ENCODE data around the gene PPFIA2.

The PPFIA2 gene

GRCh38 chr12:81572411-81572810 lies 186.7 kb downstream of the PPFIA2 start:
- no peak for DNase-seq
- Histone ChIP-seq H3K27me3 (replicated peaks; ENCODE audit: control insufficient read depth, insufficient read depth, low read length, poor library complexity, severe bottlenecking) (no peaks in the 10 kb centered on the region), H3K27ac (ENCODE audit: insufficient read depth, low read length, poor library complexity, severe bottlenecking) (no peak overlapping the region), H3K4me1 (ENCODE audit: control insufficient read depth, insufficient read depth, low read length, poor library complexity, severe bottlenecking) (no peaks in the 10 kb centered on the region), H3K9me3 (ENCODE audit: control insufficient read depth, low read length) (no peaks in the 10 kb centered on the region), H3K4me3 (ENCODE audit: insufficient read depth, low read depth, low read length, poor library complexity, severe bottlenecking) (no peak overlapping the region), H3K36me3 (ENCODE audit: control insufficient read depth, insufficient read depth, low read length) (no peaks in the 10 kb centered on the region)

- Histone ChIP-seq H3K4me3 (ENCODE audit: insufficient read depth, low read depth, low read length, poor library complexity, severe bottlenecking) (no peak overlapping the region), H3K36me3 (ENCODE audit: control insufficient read depth, insufficient read depth, low read length) (no peaks in the 10 kb centered on the region), H3K27me3 (replicated peaks; ENCODE audit: control insufficient read depth, insufficient read depth, low read length, poor library complexity, severe bottlenecking) (no peaks in the 10 kb centered on the region), H3K4me1 (ENCODE audit: control insufficient read depth, insufficient read depth, low read length, poor library complexity, severe bottlenecking) (no peaks in the 10 kb centered on the region), H3K9me3 (ENCODE audit: control insufficient read depth, low read length) (no peaks in the 10 kb centered on the region), H3K27ac (ENCODE audit: insufficient read depth, low read length, poor library complexity, severe bottlenecking) (no peak overlapping the region)
- DNase-seq, result no peak
These were observed 188.9 kb downstream of the PPFIA2 start for GRCh38 chr12:81570234-81570633.

GRCh38 chr12:81564237-81564636 lies 194.9 kb downstream of the PPFIA2 start:
- no peak for DNase-seq
- H3K9me3 ChIP-seq (ENCODE audit: control insufficient read depth, low read length), result no peaks in the 10 kb centered on the region
- H3K4me3 ChIP-seq (ENCODE audit: insufficient read depth, low read depth, low read length, poor library complexity, severe bottlenecking), result no peak overlapping the region
- no peaks in the 10 kb centered on the region for H3K36me3 ChIP-seq (ENCODE audit: control insufficient read depth, insufficient read depth, low read length)
- no peak overlapping the region for H3K27ac ChIP-seq (ENCODE audit: insufficient read depth, low read length, poor library complexity, severe bottlenecking)
- no peaks in the 10 kb centered on the region for H3K27me3 ChIP-seq (replicated peaks; ENCODE audit: control insufficient read depth, insufficient read depth, low read length, poor library complexity, severe bottlenecking)
- no peaks in the 10 kb centered on the region for H3K4me1 ChIP-seq (ENCODE audit: control insufficient read depth, insufficient read depth, low read length, poor library complexity, severe bottlenecking)

- H3K27ac ChIP-seq (ENCODE audit: insufficient read depth, low read length, poor library complexity, severe bottlenecking), result no peak overlapping the region
- no peaks in the 10 kb centered on the region for H3K9me3 ChIP-seq (ENCODE audit: control insufficient read depth, low read length)
- no peaks in the 10 kb centered on the region for H3K4me1 ChIP-seq (ENCODE audit: control insufficient read depth, insufficient read depth, low read length, poor library complexity, severe bottlenecking)
- DNase-seq, result no peak
- H3K4me3 ChIP-seq (ENCODE audit: insufficient read depth, low read depth, low read length, poor library complexity, severe bottlenecking), result no peak overlapping the region
- no peaks in the 10 kb centered on the region for H3K27me3 ChIP-seq (replicated peaks; ENCODE audit: control insufficient read depth, insufficient read depth, low read length, poor library complexity, severe bottlenecking)
- no peaks in the 10 kb centered on the region for H3K36me3 ChIP-seq (ENCODE audit: control insufficient read depth, insufficient read depth, low read length)
These were observed 201.1 kb downstream of the PPFIA2 start for GRCh38 chr12:81558031-81558430.

- Histone ChIP-seq H3K4me1 (ENCODE audit: control insufficient read depth, insufficient read depth, low read length, poor library complexity, severe bottlenecking) (no peaks in the 10 kb centered on the region), H3K27me3 (replicated peaks; ENCODE audit: control insufficient read depth, insufficient read depth, low read length, poor library complexity, severe bottlenecking) (no peaks in the 10 kb centered on the region), H3K27ac (ENCODE audit: insufficient read depth, low read length, poor library complexity, severe bottlenecking) (no peak overlapping the region), H3K4me3 (ENCODE audit: insufficient read depth, low read depth, low read length, poor library complexity, severe bottlenecking) (no peak overlapping the region), H3K36me3 (ENCODE audit: control insufficient read depth, insufficient read depth, low read length) (no peaks in the 10 kb centered on the region), H3K9me3 (ENCODE audit: control insufficient read depth, low read length) (no peaks in the 10 kb centered on the region)
- no peak for DNase-seq
These were observed 212.3 kb downstream of the PPFIA2 start for GRCh38 chr12:81546811-81547210.

- no peak for DNase-seq
- Histone ChIP-seq H3K27me3 (replicated peaks; ENCODE audit: control insufficient read depth, insufficient read depth, low read length, poor library complexity, severe bottlenecking) (no peaks in the 10 kb centered on the region), H3K4me1 (ENCODE audit: control insufficient read depth, insufficient read depth, low read length, poor library complexity, severe bottlenecking) (no peaks in the 10 kb centered on the region)
These were observed 215.5 kb downstream of the PPFIA2 start for GRCh38 chr12:81543621-81544139.

GRCh38 chr12:81542065-81543010 lies 216.8 kb downstream of the PPFIA2 start:
- H3K9me3 ChIP-seq (ENCODE audit: control insufficient read depth, low read length), result no peaks in the 10 kb centered on the region
- no peak overlapping the region for H3K4me3 ChIP-seq (ENCODE audit: insufficient read depth, low read depth, low read length, poor library complexity, severe bottlenecking)
- no peaks in the 10 kb centered on the region for H3K36me3 ChIP-seq (ENCODE audit: control insufficient read depth, insufficient read depth, low read length)
- DNase-seq, result no peak
- no peak overlapping the region for H3K27ac ChIP-seq (ENCODE audit: insufficient read depth, low read length, poor library complexity, severe bottlenecking)
- H3K27me3 ChIP-seq (replicated peaks; ENCODE audit: control insufficient read depth, insufficient read depth, low read length, poor library complexity, severe bottlenecking), result no peaks in the 10 kb centered on the region
- H3K4me1 ChIP-seq (ENCODE audit: control insufficient read depth, insufficient read depth, low read length, poor library complexity, severe bottlenecking), result no peaks in the 10 kb centered on the region

More at GRCh38 chr12:81543621-81544139, 215.5 kb downstream of the PPFIA2 start:
- Histone ChIP-seq H3K36me3 (ENCODE audit: control insufficient read depth, insufficient read depth, low read length) (no peaks in the 10 kb centered on the region), H3K27ac (ENCODE audit: insufficient read depth, low read length, poor library complexity, severe bottlenecking) (no peak overlapping the region), H3K4me3 (ENCODE audit: insufficient read depth, low read depth, low read length, poor library complexity, severe bottlenecking) (no peak overlapping the region), H3K9me3 (ENCODE audit: control insufficient read depth, low read length) (no peaks in the 10 kb centered on the region)

GRCh38 chr12:81541121-81541520 lies 218.0 kb downstream of the PPFIA2 start:
- H3K9me3 ChIP-seq (ENCODE audit: control insufficient read depth, low read length), result no peaks in the 10 kb centered on the region
- no peaks in the 10 kb centered on the region for H3K36me3 ChIP-seq (ENCODE audit: control insufficient read depth, insufficient read depth, low read length)
- H3K27me3 ChIP-seq (replicated peaks; ENCODE audit: control insufficient read depth, insufficient read depth, low read length, poor library complexity, severe bottlenecking), result no peaks in the 10 kb centered on the region
- H3K27ac ChIP-seq (ENCODE audit: insufficient read depth, low read length, poor library complexity, severe bottlenecking), result no peak overlapping the region
- no peak overlapping the region for H3K4me3 ChIP-seq (ENCODE audit: insufficient read depth, low read depth, low read length, poor library complexity, severe bottlenecking)
- no peaks in the 10 kb centered on the region for H3K4me1 ChIP-seq (ENCODE audit: control insufficient read depth, insufficient read depth, low read length, poor library complexity, severe bottlenecking)
- no peak for DNase-seq

- no peak for DNase-seq
- Histone ChIP-seq H3K9me3 (ENCODE audit: control insufficient read depth, low read length) (no peaks in the 10 kb centered on the region), H3K36me3 (ENCODE audit: control insufficient read depth, insufficient read depth, low read length) (no peaks in the 10 kb centered on the region), H3K4me1 (ENCODE audit: control insufficient read depth, insufficient read depth, low read length, poor library complexity, severe bottlenecking) (no peaks in the 10 kb centered on the region), H3K4me3 (ENCODE audit: insufficient read depth, low read depth, low read length, poor library complexity, severe bottlenecking) (no peak overlapping the region), H3K27ac (ENCODE audit: insufficient read depth, low read length, poor library complexity, severe bottlenecking) (no peak overlapping the region), H3K27me3 (replicated peaks; ENCODE audit: control insufficient read depth, insufficient read depth, low read length, poor library complexity, severe bottlenecking) (no peaks in the 10 kb centered on the region)
These were observed 219.9 kb downstream of the PPFIA2 start for GRCh38 chr12:81539279-81539678.

GRCh38 chr12:81533054-81533453 lies 226.1 kb downstream of the PPFIA2 start:
- Histone ChIP-seq H3K27ac (ENCODE audit: insufficient read depth, low read length, poor library complexity, severe bottlenecking) (no peak overlapping the region), H3K36me3 (ENCODE audit: control insufficient read depth, insufficient read depth, low read length) (no peaks in the 10 kb centered on the region), H3K4me3 (ENCODE audit: insufficient read depth, low read depth, low read length, poor library complexity, severe bottlenecking) (no peak overlapping the region), H3K4me1 (ENCODE audit: control insufficient read depth, insufficient read depth, low read length, poor library complexity, severe bottlenecking) (no peaks in the 10 kb centered on the region), H3K9me3 (ENCODE audit: control insufficient read depth, low read length) (no peaks in the 10 kb centered on the region), H3K27me3 (replicated peaks; ENCODE audit: control insufficient read depth, insufficient read depth, low read length, poor library complexity, severe bottlenecking) (no peaks in the 10 kb centered on the region)
- DNase-seq, result no peak

All from effector memory CD4-positive, alpha-beta T cell (primary cell).